Fibroblast of pulmonary artery (primary cell): Measurements from ENCODE around the gene SEMA5B.

ENCODE experiments used
- DNase-seq: peaks from one replicate; pipeline ENCODE4 v3.0.0-alpha.2; 2010; ENCODE audit warnings: low read depth
- H3K4me3 ChIP-seq: replicated peaks from 2 replicates; pipeline ENCODE4 v1.5.1; 2011; ENCODE audit warnings: low read depth, mild to moderate bottlenecking, control low read depth, low read length, moderate library complexity
- TF ChIP-seq, protein P1 (sequence below): IDR thresholded peaks from 2 replicates; pipeline ENCODE4 v1.5.1; 2011; ENCODE audit warnings: mild to moderate bottlenecking, control low read depth, low read length, inconsistent platforms; ENCODE audit errors: missing control alignments

SEMA5B gene

DNA sequence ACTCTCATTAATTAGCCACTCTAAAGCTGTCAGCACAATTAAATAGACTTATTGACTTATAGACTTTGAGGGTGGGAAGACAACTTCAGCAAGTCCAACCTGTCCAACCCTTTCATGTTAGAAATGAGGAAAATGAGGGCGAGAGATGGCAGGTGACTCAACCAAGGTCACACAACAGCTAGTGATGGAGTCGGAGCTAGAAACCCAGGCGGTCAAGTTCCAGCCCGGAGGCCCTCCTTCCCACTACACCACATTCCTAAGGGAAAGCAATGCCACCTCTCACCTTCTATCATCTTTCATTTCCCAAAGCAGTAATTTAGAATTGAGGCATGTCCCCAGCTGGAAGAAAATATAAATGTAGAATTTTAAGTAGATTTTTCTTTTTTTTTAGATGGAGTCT is 28.7 kb downstream of the SEMA5B start:
- TF ChIP-seq, protein P1, sequence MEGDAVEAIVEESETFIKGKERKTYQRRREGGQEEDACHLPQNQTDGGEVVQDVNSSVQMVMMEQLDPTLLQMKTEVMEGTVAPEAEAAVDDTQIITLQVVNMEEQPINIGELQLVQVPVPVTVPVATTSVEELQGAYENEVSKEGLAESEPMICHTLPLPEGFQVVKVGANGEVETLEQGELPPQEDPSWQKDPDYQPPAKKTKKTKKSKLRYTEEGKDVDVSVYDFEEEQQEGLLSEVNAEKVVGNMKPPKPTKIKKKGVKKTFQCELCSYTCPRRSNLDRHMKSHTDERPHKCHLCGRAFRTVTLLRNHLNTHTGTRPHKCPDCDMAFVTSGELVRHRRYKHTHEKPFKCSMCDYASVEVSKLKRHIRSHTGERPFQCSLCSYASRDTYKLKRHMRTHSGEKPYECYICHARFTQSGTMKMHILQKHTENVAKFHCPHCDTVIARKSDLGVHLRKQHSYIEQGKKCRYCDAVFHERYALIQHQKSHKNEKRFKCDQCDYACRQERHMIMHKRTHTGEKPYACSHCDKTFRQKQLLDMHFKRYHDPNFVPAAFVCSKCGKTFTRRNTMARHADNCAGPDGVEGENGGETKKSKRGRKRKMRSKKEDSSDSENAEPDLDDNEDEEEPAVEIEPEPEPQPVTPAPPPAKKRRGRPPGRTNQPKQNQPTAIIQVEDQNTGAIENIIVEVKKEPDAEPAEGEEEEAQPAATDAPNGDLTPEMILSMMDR: no peak
- DNase-seq: no peak
- H3K4me3 ChIP-seq: no peak overlapping the region

DNA sequence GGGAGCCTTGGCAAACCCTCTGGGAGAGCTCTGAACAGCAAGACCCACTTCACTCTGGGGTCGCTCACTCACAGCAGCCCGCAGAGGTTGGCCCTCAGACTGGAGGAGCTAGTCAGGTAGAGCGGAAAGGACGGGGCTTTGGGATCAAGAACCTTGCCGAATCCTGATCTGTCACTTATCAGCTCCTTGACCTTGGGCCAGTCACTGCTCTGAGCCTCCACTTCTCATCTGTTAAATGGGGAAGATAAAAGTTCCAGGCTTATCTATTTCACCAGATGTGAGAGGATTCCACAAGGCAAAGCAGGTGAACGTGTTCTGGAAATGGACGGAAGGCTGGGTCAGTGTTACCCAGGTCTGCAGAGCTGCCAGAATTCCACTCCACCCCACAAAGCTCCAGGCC is 29.4 kb downstream of the SEMA5B start:
- TF ChIP-seq, protein P1: no peak
- no peak for DNase-seq

DNA sequence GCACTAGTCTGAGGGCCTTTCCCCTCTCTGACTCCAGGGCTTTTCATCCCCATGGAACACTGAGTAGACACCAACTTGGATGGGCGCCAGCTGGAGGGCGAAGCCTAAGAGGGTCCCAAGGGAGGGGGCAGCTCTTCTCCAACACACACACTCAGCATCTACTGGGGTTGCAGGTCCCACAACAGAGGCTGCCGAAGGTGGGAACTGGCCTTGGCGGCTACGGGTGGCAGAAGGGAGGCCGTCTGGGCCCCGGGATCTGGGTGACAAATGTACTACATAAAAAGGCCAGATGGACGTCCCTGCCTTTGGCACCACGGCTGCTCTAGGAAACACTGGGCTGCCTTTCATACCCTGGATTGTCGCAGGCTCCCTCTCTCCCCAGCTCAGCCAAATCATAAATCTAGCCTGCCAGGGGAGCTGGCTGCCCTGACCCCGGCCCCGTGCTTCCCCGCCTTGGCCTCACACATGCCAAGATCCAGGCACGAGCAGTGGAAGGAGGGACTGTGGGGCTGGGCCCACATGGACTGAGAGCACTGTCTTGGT is 31.5 kb downstream of the SEMA5B start:
- H3K4me3 ChIP-seq: no peak overlapping the region
- DNase-seq: no peak
- TF ChIP-seq, protein P1: no peak

More for the DNA sequence above, 29.4 kb downstream of the SEMA5B start:
- H3K4me3 ChIP-seq: no peak overlapping the region

DNA sequence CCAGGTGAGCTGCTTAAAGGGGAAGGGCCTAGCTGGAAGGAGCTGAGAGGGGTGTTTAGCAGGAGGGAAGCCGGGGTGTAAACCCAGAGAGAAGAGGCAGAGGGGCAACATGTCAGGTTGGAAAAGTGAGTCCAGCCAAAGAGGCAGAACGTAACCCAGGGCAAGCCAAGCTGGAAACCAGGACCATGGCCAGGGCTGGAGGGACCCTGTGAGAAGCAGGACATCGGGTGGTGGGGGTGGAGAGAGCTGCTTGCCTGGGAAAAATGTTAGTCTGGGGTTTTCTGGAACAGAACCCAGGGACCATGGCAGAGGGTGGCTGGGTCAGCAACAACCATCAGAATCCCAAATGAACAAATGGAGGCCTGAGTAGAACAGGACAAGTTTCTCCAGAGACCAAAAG is 32.6 kb downstream of the SEMA5B start:
- no peak overlapping the region for H3K4me3 ChIP-seq
- no peak for DNase-seq
- TF ChIP-seq, protein P1: no peak

DNA sequence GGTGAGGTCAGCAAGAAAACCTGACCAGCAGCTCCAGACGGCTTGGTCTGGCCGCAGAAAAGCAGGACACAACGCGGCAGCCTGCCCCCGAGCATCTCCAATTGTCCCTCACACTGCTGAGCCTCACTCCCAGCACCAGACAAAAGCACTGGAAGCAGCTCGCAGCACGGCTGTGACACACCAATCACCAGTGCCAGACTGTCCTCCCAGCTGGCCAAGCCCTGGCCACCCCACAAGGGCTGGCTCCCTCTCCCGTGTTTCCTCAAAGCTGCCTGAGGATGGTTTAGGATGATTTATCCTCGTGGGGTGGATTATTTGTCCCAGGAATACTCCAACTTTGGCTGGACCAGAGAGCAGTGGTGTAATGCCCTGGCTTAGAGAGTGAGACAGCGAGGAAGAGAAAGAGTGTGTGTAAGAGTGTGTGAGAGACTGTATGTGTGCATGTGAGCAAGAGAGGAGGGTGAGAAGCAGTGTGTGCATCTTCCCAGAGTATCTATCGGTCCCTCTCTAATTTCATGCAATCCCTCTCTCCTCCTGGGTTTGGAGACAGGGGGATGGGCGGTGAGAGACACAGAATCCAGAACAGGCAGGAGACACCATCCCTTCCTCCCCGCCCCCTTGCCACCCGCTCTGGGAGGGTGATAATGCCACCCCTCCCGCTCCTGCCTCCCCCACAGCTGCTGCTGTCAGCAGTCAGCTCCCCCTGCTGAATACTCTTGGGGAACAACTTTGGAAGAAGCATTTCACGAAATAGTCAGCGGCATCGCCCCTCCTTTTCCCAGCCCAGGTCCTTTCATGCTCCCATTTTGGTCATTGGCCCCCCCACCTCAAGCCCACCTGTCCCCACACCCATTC is 34.2 kb downstream of the SEMA5B start:
- no peak overlapping the region for H3K4me3 ChIP-seq
- no peak for DNase-seq
- TF ChIP-seq, protein P1: no peak

DNA sequence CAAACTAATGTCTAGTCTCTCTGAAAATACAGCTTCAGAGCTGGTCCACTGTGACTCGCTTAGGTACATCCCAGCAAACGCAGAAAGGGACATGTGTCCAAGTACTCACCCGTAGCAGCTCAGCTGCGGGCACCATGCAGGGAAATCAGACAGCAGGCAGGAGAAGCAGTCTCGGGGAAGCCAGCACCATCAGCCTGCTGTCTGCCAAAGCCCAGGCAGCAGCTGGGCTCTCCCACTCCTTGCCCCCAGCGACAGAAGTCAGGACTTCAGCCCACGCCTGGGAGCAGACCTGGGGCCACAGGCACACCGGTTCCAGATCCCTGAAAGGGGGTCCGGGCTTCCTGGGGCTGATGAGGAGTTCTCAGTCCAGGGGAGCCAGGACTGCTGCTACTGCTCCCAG is 34.9 kb downstream of the SEMA5B start:
- TF ChIP-seq, protein P1: no peak
- DNase-seq: no peak
- no peak overlapping the region for H3K4me3 ChIP-seq
